Measurements from ENCODE around the gene ADSS1. TPM values are rescaled to one million over a fixed set of nuclear protein-coding genes. Genes with fewer than 3 reads are reported as not detected.

The ADSS1 gene
- total RNA-seq: 10 to 100 TPM; 11.0 to 18.6 (median 17.1) TPM

DNA sequence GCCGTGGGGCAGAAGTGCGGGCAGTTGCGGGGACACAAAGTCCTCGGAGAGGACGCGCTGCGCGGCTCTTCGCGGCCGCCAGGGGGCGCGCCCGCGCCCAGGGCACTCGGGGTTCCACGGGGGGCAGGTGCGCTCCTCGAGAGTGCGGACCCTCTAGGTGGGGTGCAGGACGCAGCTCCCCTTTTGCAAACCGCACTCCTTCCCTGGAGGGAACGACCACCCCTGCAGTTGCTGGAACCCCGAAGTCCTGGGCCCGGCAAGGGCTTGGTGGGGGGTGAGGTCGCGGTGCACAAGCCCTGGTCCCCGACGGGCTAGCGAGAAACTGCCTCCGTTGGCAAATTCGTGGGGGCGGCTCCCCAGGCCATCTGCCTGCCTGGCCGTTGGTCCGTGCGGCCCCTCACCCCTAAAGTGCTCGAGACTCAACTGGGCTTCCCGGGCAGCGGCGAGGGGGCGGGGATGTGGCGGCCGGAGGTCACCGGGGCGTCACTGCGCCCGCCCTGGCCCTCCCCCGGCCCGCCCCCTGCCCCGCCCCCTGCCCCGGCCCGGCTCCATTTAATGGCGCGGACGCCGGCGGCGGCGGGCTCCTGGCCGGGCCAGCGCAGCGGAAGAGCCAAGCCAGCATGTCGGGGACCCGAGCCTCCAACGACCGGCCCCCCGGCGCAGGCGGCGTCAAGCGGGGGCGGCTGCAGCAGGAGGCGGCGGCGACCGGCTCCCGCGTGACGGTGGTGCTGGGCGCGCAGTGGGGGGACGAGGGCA is at the start of gene ADSS1:
Gene ADSS1, plus strand, starts transcription at position 579 of the 756 bp plus-strand sequence. Its CDS starts 42 bp downstream, at position 621.
- peaks cover 0 to 12% (median 0%) of the 10 kb centered on the region in 3 donors for H3K36me3 ChIP-seq
- H3K9me3 ChIP-seq: no peaks in the 10 kb centered on the region
- peak within 1 kb of the TSS; percentile 64 to 94 (median 90) for H3K4me3 ChIP-seq
- TF ChIP-seq POLR2A (IDR thresholded peaks at IDR 0.05): no peak
- TF ChIP-seq, protein P1, sequence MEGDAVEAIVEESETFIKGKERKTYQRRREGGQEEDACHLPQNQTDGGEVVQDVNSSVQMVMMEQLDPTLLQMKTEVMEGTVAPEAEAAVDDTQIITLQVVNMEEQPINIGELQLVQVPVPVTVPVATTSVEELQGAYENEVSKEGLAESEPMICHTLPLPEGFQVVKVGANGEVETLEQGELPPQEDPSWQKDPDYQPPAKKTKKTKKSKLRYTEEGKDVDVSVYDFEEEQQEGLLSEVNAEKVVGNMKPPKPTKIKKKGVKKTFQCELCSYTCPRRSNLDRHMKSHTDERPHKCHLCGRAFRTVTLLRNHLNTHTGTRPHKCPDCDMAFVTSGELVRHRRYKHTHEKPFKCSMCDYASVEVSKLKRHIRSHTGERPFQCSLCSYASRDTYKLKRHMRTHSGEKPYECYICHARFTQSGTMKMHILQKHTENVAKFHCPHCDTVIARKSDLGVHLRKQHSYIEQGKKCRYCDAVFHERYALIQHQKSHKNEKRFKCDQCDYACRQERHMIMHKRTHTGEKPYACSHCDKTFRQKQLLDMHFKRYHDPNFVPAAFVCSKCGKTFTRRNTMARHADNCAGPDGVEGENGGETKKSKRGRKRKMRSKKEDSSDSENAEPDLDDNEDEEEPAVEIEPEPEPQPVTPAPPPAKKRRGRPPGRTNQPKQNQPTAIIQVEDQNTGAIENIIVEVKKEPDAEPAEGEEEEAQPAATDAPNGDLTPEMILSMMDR (IDR thresholded peaks at IDR 0.05): peak; percentile 87 to 99 (median 94)
- H3K27ac ChIP-seq: peak within 1 kb of the TSS; percentile 68 to 88 (median 72)
- DNase-seq: peak; percentile 62 to 87 (median 86)
- H3K27me3 ChIP-seq: no peaks in the 10 kb centered on the region
- H3K4me1 ChIP-seq: peaks cover 6 to 39% (median 14%) of the 10 kb centered on the region in 4 donors

DNA sequence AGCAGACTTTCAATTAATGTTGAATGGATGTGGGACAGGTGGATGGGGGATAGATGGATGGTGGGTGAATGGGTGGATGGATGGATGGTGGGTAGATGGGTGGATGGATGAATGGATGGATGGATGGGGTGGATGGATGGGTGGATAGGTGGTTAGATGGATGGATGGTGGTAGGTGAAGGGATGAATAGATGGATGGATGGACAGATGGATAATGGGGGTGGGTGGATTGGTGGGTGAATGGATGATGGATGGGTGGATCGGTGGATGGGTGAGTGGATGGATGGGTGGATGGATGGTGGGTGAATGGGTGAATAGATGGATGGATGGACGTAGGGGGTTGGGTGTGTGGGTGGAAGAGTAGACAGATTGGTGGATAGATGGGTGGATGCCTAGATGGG is 48.6 kb upstream of the ADSS1 start:
- H3K9me3 ChIP-seq: no peaks in the 10 kb centered on the region
- H3K36me3 ChIP-seq: no peaks in the 10 kb centered on the region
- H3K27me3 ChIP-seq: no peaks in the 10 kb centered on the region
- H3K27ac ChIP-seq: no peak overlapping the region
- peaks cover 12 to 31% (median 17%) of the 10 kb centered on the region in 4 donors for H3K4me1 ChIP-seq
- no peak for DNase-seq
- TF ChIP-seq POLR2A (IDR thresholded peaks at IDR 0.05): no peak
- TF ChIP-seq, protein P1 (IDR thresholded peaks at IDR 0.05): no peak
- H3K4me3 ChIP-seq: no peak overlapping the region

DNA sequence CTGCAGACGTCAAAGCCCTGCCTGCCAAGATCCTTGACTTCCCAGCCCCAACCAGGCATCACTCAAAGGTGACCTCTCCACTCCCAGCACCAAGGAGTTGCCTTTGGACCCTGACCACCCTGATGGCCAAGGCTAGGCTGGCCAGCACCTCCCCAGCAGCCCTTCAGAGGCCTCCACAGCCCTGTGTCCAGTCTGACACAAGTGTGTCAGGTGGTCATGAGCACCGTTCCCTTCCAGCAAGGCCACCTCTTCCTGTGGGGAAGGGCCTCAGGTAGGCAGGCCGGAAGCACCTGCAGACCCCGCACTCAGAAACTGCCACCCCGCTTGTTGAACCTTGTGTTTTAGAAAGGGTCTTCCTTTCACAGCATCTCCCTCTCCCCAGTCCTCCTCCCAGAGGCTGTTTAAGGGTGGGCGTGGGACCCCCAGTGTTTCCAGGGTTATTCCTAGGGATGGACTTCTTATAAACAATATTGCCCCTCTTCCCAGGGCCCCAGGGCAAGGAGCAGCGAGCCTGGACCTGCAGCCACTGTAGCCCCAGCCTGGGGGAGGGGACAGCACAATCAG is 47.8 kb upstream of the ADSS1 start:
- H3K9me3 ChIP-seq: no peaks in the 10 kb centered on the region
- H3K27me3 ChIP-seq: no peaks in the 10 kb centered on the region
- DNase-seq: peak in 1 of 3 donors; percentile 47
- H3K36me3 ChIP-seq: no peaks in the 10 kb centered on the region
- no peak overlapping the region for H3K4me3 ChIP-seq
- peak overlapping the region in 1 of 4 donors; percentile 95 for H3K27ac ChIP-seq
- no peak for TF ChIP-seq POLR2A (IDR thresholded peaks at IDR 0.05)
- TF ChIP-seq, protein P1 (IDR thresholded peaks at IDR 0.05): no peak
- peaks cover 20 to 39% (median 24%) of the 10 kb centered on the region in 4 donors for H3K4me1 ChIP-seq

DNA sequence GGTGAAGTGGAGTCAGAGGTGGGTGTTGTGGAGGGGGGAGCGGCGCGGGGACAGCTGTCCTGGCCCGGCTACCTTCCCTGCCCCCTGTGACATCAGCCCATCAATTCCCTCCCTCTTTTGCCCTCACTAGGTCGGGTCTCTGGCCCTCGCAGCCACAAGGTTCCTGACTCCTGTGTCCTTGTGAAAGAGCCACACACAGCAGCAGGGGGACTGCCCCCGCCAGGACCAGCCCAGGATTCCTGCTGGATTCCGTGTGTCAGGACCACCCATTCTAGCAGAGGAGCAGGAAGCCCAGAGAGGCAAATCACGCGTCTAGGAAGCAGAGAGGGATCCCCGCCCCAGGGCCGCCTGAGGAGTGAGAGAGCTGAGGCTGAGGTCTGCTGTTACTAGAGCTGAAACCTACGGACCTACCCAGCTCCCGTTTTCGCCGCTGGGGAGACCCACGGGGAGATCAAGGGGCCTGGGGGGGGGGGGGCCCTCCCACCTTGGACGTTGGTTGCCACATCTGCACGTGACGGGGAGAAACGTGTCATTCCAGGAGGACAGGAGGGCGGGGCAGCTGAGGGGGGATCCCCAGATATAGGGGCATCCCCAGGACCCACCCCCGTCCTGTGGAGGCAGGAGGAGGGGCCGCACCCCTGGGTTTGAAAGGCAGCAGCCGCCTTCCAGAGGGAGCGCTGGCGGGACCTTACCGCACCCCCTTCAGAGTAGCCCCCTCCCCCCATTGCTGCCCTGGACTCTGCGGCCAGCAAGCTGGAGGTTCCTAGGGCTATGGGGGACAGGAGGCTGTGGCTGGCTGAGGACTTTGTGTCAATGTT is 47.1 kb upstream of the ADSS1 start:
- Histone ChIP-seq H3K36me3 (no peaks in the 10 kb centered on the region), H3K27me3 (no peaks in the 10 kb centered on the region), H3K9me3 (no peaks in the 10 kb centered on the region), H3K4me3 (peak overlapping the region; percentile 43 to 60 (median 54)), H3K27ac (peak overlapping the region; percentile 77 to 95 (median 84)), H3K4me1 (peaks cover 24 to 45% (median 29%) of the 10 kb centered on the region in 4 donors)
- no peak for TF ChIP-seq POLR2A (IDR thresholded peaks at IDR 0.05)
- TF ChIP-seq, protein P1 (IDR thresholded peaks at IDR 0.05): no peak
- DNase-seq: peak in 1 of 3 donors; percentile 50

Data from Peyer's patch (tissue), 4 donors.